Stimulated activated CD8-positive, alpha-beta memory T cell treated with anti-CD3 and anti-CD28 coated beads, Interleukin-4, amount 100 ng/mL, for 1 hour (primary cell): Measurements from ENCODE around the gene TRAPPC4.
"Not testable (repeated sequence)": the region's sequence is repeated elsewhere in the genome, so short reads cannot be mapped to it uniquely, and the experiment has no call there.

Experiments
- DNase-seq, 2 donors: peaks; one replicate each; pipeline ENCODE4 v3.0.0-alpha.2; 2020; ENCODE audit warnings: low read depth in 2 of 2, low spot score in 1 of 2

TRAPPC4 gene, protein sequence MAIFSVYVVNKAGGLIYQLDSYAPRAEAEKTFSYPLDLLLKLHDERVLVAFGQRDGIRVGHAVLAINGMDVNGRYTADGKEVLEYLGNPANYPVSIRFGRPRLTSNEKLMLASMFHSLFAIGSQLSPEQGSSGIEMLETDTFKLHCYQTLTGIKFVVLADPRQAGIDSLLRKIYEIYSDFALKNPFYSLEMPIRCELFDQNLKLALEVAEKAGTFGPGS

GRCh38 chr11:119018074-119018938 is at the start of gene TRAPPC4, which contains the start of gene RPS25:
TRAPPC4 (plus strand) TSS chr11:119018766; CDS start chr11:119018796, 30 bp downstream.
RPS25 (minus strand) TSS chr11:119018343; CDS start chr11:119018284, 59 bp downstream.
- peak; percentile 86 to 90 for DNase-seq

GRCh38 chr11:118969508-118969907 is 49.1 kb upstream of the TRAPPC4 start:
- not testable (repeated sequence) for DNase-seq

GRCh38 chr11:118971646-118972045 is 46.9 kb upstream of the TRAPPC4 start, which contains the start of gene FOXR1:
FOXR1 (plus strand) TSS chr11:118971761; CDS start chr11:118971932, 171 bp downstream.
- no peak for DNase-seq

DNA sequence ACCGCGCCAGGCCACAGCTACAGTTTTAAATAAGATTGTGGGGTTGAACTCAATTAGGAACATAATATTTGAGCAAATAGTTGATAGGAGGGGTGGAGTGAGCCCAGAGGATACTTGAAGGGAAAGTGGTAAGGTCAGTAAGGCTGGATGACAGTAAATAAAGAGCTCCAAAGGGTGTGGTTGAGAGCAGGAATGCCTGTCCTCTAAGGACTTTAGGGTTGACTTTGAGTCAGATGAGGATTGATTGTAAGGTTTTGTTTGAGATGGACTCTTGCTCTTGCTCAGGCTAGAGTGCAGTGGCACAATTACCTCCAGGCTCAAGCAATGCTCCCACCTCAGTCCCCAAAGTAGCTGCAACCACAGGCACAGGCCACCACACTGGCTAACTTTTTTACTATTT is 44.6 kb upstream of the TRAPPC4 start:
- DNase-seq, result no peak

DNA sequence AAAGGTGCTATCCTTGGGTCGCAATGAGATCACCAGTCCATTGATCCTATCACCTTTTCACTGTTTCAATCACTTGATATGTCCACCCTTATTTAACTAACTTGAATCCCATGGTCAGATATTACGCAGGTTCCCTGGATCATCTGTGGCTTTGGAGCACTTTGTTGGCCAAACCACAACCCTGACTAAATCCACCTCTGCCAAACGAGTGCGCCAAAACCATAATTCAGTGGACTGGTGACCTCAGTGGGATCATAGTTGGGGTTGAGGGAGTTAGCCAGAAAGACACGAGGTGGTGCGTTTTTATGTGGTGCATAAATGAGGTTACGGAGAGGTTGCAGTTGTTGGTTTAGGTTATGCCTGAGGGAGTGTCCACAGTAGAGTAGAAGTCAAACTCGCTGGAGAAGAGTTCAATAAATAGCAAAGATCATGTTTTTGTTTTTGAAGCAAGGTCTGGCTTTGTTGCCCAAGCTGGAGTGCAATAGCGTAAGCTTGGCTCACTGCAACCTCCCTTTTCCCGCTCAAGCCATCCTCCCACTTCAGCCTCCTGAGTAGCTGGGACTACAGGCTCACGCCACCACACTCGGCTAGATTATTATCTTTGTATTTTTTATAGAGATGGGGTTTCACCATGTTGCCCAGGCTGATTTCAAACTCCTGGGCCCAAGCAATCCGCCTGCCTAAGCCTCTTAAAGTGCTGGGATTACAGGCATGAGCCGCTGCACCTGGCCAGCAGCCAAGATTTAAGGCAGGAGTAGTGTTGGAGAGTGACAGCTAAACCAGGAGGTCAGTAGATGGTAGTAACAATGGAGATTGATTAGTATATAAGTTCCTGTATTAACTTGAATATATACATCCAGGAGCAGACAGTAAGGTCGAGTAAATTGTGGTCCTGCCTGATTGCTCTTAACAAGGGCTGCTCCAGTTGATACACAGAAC is 42.5 kb upstream of the TRAPPC4 start:
- no peak for DNase-seq

GRCh38 chr11:118979434-118979833 is 39.1 kb upstream of the TRAPPC4 start:
- DNase-seq, result no peak

DNA sequence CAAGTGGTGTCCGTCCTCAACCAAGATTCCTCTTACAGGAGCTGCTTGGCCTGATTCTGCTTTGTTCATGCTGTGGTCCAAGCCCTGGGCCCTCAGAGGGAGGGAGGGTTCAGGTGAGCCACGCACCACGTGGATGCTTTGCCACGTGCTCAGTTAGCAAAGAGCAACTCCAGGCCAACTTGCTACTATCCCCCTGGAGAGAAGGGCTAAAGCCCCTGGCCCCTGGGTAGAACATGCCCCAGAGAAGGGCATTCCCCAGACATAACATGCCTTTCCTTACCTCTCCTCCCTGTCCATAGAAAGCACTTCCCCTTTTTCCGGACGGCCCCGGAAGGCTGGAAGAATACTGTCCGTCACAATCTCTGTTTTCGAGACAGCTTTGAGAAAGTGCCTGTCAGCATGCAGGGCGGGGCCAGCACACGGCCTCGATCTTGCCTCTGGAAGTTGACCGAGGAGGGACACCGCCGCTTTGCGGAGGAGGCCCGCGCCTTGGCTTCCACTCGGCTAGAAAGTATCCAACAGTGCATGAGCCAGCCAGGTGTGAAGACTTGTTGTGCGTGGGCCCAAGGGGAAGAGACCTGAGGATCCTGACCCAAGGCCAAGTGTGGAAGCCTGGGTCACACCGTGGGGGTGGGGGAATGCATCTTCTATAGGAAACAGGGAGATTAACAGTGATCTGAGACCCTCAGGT is 38.2 kb upstream of the TRAPPC4 start:
- no peak for DNase-seq

GRCh38 chr11:118984337-118984736 is 34.2 kb upstream of the TRAPPC4 start:
- not testable (repeated sequence) for DNase-seq

DNA sequence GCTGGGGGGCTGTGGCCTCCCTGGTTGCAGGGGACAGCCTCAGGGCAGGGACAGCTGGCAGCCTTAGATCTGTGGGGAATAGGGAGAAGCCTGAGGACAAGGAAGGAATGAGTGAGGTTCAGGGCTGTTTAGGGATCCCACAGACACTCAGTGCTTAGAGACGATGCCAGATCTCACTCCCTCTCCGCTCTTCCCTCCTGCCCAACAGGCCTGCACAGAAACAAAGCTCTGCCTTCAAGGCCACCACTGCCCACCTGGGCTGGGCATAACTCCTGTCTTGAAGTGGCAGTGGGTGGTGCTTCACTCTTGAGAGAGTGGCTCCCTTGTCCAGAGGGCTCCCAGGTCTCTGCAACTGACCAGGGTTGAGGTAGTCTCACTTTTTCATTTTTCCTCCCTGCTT is 33.7 kb upstream of the TRAPPC4 start:
- DNase-seq, result no peak

DNA sequence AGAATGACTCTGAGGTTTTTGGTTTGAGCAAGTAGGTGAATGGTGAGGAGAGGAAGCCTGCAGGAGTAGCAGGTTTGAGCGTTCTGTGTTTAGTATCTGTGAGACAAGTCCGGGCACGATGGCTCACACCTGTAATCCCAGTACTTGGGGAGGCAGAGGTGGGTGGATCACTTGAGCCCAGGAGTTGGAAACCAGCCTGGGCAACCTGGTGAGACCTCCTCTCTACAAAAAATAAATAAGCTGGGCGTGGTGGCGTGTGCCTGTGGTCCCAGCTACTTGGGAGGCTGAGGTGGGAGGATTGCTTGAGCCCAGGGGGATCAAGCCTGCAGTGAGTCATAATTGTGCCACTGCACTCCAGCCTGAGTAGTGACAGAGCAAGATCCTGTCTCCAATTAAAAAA is 30.3 kb upstream of the TRAPPC4 start:
- DNase-seq, result no peak

- DNase-seq, result not testable (repeated sequence)
Measured at GRCh38 chr11:118991486-118992038, 27.0 kb upstream of the TRAPPC4 start.

- DNase-seq, result no peak
Measured at GRCh38 chr11:118996926-118997626, 21.5 kb upstream of the TRAPPC4 start.

DNA sequence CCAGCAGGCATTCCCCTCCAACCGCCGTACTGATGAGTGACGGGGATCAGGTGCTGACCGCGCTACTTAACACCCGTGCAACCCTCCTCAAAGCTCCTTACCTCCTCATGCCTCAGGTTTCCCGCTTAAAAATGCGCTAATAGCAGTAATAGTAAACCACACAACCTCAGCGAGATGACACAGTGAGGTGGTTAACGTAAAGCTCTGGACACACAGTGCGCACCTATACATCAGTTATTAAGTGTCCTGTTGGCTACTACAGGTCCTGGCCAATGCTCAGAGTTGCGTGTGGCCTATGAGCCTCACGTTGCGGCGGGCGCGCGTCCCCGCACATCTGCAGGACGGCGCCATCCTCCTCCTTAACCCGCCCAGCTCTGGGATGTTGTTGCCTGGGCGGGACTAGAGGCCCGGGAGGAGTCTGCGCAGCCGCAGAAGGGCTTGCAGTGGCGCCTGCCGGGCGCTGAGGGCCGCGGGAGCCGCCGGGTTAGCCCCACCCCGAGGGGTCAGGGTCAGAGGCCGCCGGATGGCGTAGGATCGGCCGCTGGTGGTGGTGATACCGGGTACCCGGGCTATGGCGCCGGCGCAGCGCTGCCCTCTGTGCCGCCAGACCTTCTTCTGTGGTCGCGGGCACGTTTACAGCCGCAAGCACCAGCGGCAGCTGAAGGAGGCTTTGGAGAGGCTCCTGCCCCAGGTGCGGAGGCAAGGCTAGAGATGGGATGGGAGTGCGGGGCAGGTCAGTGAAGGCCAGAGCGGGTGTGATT is 20.8 kb upstream of the TRAPPC4 start, which contains the start of gene CENATAC:
CENATAC (plus strand) TSS at position 512 of the 761 bp plus-strand sequence; CDS start at position 572, 60 bp downstream.
- peak; percentile 80 to 89 for DNase-seq

DNA sequence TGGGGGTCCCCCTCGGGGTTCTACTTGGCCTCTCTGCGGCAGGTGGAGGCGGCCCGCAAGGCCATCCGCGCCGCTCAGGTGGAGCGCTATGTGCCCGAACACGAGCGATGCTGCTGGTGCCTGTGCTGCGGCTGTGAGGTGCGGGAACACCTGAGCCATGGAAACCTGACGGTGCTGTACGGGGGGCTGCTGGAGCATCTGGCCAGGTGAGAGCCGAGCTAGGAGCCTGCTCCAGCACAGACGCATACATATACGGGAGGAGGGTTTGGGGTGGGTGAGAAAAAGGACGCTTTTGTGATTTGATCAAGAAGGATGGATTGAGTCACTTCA is 20.2 kb upstream of the TRAPPC4 start:
- no peak for DNase-seq

DNA sequence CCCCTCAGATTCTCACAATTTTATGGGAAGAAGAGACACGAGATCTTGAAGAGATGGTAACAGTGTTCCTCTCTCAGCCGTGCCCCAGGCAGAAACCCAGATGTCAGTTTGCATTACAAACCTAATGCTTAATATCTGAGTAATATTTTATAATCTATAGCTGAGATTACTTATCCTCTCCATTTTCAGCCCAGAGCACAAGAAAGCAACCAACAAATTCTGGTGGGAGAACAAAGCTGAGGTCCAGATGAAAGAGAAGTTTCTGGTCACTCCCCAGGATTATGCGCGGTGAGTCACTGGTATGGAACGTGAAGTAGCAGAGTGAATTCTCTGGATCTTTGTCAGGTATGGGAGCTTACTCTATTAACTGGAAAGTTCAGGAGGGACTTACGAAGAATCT is 19.7 kb upstream of the TRAPPC4 start:
- no peak for DNase-seq

GRCh38 chr11:119000906-119001305 is 17.7 kb upstream of the TRAPPC4 start:
- DNase-seq, result no peak

GRCh38 chr11:119006656-119007055 is 11.9 kb upstream of the TRAPPC4 start:
- no peak for DNase-seq

GRCh38 chr11:119011476-119012053 is 7.0 kb upstream of the TRAPPC4 start:
- DNase-seq, result no peak
